WI38 (cell line): ENCODE data around the gene BLMH.

Experiments used
- H3K4me3 ChIP-seq: 2 replicates; pipeline ENCODE4 v1.5.1; 2011; ENCODE audit warnings: low read depth, mild to moderate bottlenecking, control low read depth, low read length
- TF ChIP-seq, protein P1 (sequence below): IDR thresholded peaks from 2 replicates; pipeline ENCODE4 v1.5.1; 2012; ENCODE audit warnings: low read depth, mild to moderate bottlenecking, control low read depth, low read length

Gene BLMH

DNA sequence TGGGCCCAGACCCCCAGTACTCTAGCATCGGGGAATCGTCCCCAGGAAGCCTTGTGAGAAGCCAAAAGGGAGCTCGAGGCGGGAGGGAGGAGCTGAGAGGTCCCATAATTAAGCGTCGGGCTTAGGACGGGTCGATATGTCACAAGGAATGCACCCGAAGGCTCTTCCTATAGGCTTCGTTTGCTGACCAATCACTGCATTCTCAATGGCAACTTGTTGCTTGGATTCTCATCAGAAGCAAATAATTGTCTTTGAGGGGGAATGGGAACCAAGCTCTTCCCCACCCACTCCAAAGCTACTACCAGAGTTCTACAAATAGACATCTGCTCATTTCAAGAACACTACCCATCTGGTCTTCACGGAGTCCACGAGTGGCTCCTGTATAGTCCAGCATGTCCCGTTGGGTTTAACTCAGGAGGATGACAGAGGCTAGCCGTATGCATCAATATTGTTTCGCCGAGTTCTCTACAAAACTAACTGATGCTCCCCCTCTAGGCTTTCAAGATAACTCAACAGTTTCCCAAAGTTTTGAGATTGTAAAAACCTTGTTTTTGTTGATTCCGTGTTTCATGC, 628 bp upstream of the BLMH start:
- TF ChIP-seq, protein P1, sequence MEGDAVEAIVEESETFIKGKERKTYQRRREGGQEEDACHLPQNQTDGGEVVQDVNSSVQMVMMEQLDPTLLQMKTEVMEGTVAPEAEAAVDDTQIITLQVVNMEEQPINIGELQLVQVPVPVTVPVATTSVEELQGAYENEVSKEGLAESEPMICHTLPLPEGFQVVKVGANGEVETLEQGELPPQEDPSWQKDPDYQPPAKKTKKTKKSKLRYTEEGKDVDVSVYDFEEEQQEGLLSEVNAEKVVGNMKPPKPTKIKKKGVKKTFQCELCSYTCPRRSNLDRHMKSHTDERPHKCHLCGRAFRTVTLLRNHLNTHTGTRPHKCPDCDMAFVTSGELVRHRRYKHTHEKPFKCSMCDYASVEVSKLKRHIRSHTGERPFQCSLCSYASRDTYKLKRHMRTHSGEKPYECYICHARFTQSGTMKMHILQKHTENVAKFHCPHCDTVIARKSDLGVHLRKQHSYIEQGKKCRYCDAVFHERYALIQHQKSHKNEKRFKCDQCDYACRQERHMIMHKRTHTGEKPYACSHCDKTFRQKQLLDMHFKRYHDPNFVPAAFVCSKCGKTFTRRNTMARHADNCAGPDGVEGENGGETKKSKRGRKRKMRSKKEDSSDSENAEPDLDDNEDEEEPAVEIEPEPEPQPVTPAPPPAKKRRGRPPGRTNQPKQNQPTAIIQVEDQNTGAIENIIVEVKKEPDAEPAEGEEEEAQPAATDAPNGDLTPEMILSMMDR: no peak

DNA sequence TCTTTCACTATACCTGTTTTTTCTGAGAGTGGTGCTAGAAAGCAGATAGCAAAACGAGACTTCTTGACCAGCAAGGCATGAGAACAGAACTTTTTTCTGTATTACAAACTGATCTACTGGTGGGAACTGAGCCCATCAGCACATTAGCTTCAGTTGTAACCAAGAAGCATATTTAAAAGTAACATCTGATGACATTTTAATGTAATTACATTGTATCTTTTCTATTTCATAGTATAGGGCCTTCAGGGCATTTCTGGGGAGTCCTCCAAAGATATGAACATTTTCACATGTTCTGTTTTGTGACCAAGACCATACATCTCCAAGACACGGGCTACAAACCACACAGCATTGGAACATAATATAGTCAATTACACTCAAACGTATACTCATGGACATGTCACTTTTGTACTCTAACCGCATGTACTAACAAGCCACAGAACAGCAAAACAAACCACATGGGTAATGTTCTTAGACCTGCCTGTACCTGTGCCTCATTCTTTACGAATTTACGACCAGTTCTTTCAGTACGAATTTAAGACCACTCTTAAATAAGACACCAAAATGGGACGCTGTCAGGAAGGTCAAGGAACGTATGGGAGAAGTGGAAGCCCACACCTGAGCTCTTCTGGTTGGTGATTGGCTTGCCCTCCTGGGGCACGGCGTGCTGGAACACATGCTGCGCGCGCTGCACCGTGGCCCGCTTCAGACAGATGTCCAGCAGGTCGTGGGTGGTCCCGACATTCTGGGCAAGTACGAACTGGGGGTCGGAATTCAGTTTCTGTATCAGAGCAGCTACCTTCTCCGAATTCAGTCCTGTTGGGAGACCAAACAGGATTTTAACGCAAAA, 825 bp downstream of the BLMH start:
- TF ChIP-seq, protein P1: no peak

More for the DNA sequence above, 628 bp upstream of the BLMH start:
- peak overlapping the region; percentile 94 for H3K4me3 ChIP-seq

DNA sequence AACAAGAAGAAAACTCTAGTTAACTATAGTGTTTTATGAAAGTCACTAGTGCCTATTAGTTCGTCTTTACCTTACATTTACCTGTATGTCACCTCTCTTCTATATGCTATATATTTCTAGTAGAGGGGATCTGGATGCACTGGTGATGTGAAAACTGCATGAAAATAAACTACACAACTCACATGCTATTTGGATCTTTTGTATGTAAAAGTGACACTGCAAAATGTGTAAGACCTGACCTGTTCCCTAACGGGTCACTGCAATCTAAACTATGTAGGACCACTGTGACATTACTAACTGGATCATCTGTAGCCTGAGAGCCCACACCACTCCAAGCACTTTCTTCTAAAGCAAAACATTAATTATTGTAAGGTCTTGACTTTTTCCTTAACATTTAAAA, 1.7 kb downstream of the BLMH start:
- TF ChIP-seq, protein P1: no peak
- H3K4me3 ChIP-seq: no peak overlapping the region

More for the DNA sequence above, 825 bp downstream of the BLMH start:
- peak overlapping the region; percentile 94 for H3K4me3 ChIP-seq

DNA sequence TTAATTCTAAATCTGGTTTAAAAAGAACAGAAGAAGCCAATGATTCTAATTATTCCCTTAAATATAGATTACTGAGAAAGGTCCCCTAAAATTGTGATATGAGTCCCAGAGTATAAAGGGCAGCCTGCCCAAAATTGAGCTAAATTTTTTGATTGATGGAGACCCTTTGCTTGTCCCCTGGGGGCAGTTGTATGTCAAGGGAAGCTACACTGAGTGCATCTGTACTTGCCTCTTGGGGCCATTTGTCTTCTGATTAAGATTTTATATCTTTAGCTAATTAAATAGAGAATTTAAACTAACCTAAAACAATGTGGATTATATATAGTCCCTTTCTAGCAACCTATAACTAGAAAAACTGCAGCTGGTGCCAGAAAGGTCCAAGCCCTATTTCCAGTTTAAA, 12.6 kb downstream of the BLMH start:
- no peak overlapping the region for H3K4me3 ChIP-seq
- TF ChIP-seq, protein P1: no peak

DNA sequence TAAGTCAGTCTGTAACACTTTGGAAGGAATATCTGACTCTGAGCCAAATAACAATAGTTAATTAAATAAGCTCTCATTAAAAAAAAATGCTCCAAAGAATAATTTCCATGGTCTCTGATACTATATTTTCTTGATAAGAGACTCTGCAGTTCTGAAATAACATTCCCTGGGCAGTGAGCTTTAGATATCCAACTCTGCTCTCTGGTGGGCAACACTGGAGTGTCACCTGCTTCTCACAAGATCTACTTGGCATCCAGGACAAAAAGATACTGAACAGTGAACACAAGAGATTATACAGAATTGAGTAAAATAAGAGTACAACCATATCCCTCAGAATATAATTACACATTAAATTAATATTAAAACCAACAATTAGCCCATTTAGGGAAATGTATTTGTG, 13.7 kb downstream of the BLMH start:
- TF ChIP-seq, protein P1: peak; percentile 23; the same call in 1 of the 2 replicates
- H3K4me3 ChIP-seq: no peak overlapping the region

DNA sequence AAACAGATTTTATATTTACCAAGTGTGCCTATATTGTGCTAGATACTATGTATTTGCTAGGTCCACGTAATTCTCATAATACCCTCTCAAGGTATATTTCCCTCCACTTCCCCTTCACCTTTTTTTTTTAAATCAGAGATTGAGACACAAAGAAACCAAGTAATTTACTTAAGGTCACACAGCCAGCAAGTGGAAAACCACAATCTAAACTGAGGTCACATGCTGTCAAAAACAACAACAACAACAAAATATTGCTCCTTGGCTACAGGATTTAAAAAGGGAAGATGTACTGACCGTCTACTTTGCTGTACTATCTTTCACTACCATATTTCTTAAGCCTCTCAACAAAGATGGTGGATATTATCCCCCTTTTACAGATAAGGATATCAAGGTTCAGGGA, 15.8 kb downstream of the BLMH start:
- TF ChIP-seq, protein P1: no peak
- H3K4me3 ChIP-seq: no peak overlapping the region

DNA sequence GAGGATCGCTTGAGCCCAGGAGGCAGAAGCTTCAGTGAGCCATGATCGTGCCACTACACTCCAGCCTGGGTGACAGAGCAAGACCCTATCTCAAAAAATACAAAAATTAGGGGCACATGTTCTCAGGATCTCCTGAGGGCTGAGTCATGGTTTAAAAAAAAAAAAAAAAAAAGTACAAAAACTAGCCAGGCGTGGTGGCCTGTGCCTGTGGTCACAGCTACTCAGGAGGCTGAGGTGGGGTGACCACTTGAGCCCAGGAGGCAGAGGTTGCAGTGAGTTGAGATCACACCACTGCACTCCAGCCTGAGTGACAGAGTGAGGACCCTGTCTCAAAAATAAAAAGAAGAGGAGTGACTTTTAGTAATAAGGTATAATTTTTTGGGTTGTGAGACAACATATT, 16.9 kb downstream of the BLMH start:
- no peak overlapping the region for H3K4me3 ChIP-seq
- TF ChIP-seq, protein P1: no peak
